Hippocampal formation (tissue), 2 donors: ENCODE results near the gene FITM1.

Experiments used
- DNase-seq, 2 donors: peaks; one replicate each; lab custom pipeline; 2025; lab: John Stamatoyannopoulos, UW

FITM1 gene

DNA sequence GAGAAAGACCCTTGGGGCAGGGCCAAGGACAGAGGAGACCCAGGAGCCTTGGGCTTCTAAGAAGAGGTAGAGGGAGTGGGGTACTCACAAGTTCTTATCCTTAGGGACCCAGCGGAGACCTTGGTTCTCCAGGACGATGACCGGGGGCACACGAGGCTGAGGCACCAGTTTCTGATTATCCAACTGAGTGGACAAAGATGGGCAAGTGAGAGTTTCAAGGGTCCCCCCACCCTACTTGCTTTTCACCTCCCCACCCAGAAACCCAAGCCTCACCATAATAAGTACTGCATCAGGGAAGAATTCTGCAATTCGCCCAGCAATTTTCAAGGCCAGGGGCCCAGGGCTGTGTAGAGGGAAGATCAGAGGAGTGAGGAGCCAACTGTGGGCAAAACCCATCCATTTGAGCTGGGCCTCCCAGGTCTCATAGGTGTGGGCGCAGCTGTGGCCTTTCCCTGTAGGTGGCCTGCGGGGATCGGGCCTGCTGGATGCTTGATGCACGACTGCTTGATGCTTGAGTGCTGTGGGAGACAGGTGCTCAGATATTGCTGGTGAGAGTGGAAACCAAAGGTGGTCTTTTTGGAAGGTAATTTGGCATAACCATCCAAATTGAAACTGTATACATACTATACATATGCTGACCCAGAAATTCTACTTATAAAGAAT is 8.9 kb downstream of the FITM1 start:
- DNase-seq = no peak

DNA sequence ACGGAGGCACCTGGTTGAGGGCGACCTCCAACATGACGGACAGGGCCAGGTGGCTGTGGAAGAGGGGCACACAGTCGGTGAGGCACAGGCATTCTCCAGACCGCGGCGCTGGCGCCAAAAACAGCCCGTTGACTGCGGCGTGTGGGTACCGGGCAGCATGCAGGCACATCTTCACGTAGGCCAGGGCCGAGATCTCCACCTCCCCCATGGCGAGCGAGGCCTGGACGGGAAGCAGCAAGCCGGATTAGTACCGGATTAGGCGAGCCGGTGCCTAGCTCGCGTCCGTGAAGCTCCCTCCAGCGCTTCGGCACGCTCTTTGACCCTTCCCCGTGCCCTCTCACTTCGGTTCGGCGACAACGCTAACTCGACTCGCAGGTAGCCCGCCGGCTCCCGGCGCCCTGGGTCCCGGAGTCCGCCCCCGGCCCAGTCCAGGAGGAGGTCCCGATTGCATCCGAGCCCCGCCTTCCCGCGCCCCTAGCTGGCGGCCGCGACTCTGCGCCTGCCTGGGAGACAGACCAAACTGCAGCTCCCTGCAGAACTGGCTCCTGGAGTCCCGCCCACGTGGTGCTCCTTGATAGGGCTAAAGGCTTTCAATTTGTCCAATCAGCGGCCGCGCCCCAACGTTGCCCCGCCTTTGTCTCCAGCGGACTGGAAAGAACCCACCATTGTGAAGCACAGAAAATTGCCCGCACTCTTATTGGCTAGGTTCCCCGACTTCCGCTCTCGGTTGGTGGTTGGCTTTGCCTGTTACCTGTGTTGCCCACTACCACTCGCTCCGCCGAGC is 10.8 kb downstream of the FITM1 start, which contains the start of gene EMC9:
Gene EMC9, minus strand, starts transcription at position 495 of the 784 bp plus-strand sequence. Its CDS starts 287 bp downstream, at position 208.
- peak; percentile 98 to 99 for DNase-seq

DNA sequence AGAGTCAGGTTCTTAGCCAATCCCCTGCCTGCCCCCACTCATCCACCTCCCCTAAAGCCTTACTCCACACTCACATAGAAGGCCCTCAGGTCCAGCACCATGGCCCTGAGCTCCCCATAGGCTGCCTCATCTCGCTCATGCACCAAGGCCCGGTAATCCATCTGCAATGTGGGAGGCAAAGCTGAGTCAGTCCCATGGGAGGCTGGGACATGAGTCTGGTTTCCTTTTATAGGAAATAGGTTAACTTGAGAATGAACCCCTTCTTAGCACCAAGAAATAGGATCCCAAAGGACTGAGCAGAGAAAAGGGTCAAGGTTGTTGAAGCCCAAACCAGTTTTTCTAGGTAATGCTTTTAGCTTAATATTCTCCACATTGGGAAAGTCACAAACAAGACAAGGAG is 13.1 kb downstream of the FITM1 start:
- no peak for DNase-seq

DNA sequence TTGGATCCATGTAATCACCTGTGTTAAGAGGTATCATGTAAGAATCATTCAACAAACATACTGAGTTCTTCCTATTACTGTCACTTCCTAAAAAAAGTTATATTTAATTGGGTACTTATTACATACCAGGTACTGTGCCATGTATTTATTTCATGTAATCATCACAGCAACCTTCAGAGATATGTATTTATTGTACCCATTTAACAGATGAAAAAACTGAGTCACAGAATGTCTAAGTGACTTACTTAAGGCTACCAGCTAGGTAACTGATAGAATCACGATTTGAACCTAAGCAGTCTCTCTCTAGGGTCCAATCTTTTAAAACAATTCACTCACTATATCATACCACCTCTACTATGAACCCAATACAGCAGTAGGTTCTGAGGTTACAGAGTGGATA is 14.0 kb downstream of the FITM1 start:
- DNase-seq = no peak

DNA sequence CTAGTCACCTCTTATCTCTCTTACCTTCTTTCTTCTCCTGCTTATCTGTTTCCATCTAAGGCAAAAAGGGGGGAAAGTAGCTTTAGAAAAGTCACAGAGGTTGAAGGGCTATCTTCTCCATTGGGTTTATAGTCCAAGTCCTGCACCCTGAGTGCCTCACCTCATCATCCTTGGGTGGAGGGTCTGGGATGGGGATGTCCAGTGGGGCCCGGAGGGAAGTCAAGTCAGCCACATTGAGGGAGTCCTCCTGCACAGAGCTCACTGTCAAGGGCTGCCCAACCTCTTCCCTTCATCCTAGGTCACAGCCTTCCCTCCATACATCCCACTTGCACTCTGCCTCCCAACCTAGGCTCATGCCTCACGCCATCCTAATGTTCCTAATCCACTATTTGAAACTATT is 14.8 kb downstream of the FITM1 start:
- DNase-seq = no peak

DNA sequence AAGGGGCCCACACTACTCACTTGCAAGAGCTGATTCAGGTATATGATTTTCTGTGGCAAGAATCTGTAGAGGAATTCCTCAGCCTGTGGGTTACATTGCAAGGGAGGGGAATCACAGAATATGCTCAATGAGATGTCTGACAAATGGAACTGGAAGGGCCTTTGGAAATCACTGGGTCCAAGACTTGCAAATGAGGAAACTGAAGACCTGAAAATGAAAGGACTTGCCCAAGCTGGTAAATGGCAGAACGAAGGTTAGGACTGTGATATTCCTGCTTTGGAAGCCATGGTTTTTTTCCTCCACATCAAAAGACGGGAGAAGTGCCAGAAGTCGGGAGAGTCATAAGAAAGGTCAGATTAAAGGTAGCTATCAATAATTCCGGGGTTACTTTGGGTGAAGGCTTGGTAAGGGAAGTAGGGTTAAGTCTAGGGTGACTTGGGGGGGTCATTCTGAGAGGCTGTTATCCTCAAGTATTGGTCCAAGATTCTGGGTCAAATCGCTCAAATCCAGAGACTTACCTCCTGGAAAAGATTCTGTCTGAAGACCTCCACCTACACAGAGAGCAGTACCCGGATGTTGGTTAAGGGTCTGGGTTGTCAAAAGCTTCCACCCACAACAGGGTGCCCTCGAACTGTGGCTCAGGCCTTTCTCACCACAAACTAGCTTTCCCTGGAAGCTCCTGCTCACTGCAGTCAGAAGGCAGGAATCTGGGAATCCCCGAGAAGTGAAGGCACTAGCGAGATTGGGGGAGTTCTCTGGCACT is 15.4 kb downstream of the FITM1 start:
- no peak for DNase-seq

DNA sequence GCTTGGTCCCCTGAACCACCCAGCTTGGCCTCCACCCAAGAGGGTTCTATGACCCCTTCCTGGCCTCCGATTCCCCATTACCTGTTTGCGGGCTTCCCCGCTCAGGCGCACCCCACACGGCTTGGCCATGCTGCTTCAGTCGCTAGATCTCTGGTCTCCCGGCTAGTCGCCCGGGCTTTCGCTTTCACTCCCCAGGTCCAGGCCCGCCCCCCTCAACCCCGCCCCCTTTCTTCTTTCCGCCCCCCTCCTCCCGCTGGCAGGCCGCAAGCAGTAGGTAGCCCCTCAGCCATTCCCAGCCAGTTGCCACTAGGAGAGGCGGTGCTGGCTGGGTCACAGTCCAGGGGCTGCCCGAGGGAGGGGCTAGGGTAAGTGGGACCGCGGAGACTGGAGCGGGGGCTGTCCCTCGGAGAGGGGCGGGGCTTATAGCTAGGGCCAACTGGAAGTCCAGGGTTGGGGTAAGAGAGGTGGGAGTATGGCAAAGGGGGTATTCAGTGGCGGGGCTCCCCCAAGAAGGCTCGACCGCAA is 16.1 kb downstream of the FITM1 start, which contains the start of gene PSME2:
Gene PSME2, minus strand, starts transcription at position 158 of the 525 bp plus-strand sequence. Its CDS starts 29 bp downstream, at position 129.
- peak; percentile 81 to 84 for DNase-seq

DNA sequence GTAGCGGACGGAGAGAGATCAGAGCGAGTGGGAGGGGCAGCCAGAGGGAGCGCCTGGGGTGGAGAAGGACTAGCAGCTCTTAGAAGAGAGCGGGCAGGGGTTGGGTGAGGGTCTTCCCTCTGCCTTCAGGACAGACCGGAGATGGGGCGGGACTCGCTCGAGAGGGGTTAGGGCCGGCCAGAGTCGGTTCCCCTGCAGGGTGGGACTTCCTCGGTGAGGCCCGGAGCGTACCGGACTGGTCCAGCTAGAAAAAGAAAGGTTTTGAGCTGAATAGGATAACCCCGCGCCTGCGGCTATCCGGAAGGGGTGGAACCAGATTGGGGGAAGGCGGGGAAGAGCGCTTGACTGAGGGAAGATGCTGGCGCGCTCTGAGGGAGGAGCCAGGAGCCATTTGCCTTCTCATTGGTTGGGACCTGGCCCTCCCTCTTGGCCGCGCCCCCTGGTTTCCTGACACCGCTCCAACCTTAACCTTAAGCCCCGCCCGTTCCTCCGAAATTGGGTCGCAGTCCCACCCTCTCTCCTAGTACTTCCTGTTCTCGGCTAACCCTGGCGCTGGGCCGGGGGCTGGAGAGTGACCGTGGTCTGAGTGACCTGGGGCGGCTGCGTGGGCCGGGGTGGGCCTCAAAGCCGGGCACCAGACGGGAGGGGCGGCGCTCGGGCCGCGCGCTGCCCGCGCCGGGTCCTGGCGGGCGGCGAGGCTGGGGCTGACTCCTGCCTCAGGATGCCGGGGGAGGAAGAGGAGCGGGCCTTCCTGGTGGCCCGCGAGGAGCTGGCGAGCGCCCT is 16.7 kb downstream of the FITM1 start, which contains the start of gene RNF31:
Gene RNF31, plus strand, starts transcription at position 521 of the 783 bp plus-strand sequence. Its CDS starts 201 bp downstream, at position 722.
- DNase-seq = peak; percentile 96 to 99

DNA sequence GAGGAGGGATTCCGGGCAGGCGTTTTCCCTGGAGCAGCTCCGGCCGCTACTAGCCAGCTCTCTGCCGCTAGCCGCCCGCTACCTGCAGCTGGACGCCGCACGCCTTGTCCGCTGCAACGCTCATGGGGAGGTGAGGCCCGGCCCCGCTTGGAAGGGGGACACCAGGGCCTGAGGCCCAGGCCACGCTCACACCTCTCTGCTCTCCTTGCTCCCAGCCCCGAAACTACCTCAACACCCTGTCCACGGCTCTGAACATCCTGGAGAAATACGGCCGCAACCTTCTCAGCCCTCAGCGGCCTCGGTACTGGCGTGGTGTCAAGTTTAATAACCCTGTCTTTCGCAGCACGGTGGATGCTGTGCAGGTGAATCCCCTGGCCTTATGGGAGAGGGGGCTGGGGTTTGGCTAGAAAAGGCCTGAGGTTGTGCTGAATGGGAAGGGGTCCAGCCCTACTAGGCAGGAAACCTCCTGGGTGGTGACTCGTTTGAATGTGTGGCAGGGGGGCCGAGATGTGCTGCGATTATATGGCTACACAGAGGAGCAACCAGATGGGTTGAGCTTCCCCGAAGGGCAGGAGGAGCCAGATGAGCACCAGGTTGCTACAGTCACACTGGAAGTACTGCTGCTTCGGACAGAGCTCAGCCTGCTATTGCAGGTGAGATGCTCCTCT is 17.4 kb downstream of the FITM1 start:
- DNase-seq = no peak

DNA sequence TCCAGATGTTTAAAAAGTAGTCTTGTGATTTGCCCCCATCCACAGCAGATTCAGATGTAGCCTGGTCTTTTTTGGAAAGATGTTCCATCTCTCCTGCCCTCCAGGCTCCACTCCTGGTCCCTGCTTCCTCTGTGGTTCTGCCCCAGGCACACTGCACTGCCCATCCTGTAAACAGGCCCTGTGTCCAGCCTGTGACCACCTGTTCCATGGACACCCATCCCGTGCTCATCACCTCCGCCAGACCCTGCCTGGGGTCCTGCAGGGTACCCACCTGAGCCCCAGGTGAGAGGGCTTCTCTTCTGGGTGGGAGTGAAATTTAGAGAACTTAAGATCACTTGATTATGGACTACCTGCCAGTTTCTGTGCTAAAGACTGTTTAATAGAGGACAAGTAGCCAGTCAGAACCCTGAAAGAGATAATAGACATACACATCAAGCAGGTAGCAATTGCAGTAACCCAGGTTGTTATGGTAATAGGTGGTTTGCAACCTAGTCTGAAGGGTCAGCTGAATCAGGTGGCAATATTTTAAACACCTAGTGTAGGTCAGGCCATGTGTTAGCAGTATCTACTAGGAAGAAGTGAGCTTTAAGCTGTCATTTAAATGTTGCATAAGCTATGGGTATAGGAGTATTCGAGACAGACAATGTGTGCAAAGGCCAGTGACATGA is 19.0 kb downstream of the FITM1 start:
- no peak for DNase-seq

DNA sequence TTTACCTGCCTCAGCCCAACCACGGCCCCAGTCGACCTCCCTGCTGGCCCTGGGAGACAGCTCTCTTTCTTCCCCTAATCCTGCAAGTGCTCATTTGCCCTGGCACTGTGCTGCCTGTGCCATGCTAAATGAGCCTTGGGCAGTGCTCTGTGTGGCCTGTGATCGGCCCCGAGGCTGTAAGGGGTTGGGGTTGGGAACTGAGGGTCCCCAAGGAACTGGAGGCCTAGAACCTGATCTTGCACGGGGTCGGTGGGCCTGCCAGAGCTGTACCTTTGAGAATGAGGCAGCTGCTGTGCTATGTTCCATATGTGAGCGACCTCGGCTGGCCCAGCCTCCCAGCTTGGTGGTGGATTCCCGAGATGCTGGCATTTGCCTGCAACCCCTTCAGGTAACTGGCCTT is 19.6 kb downstream of the FITM1 start:
- no peak for DNase-seq

DNA sequence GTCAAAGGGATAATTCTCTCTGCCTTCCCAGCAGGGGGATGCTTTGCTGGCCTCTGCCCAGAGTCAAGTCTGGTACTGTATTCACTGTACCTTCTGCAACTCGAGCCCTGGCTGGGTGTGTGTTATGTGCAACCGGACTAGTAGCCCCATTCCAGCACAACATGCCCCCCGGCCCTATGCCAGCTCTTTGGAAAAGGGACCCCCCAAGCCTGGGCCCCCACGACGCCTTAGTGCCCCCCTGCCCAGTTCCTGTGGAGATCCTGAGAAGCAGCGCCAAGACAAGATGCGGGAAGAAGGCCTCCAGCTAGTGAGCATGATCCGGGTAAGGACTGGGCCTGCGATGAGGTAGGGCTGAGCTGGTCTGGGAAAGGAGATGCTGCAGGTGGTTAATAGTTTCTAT is 20.1 kb downstream of the FITM1 start:
- no peak for DNase-seq

DNA sequence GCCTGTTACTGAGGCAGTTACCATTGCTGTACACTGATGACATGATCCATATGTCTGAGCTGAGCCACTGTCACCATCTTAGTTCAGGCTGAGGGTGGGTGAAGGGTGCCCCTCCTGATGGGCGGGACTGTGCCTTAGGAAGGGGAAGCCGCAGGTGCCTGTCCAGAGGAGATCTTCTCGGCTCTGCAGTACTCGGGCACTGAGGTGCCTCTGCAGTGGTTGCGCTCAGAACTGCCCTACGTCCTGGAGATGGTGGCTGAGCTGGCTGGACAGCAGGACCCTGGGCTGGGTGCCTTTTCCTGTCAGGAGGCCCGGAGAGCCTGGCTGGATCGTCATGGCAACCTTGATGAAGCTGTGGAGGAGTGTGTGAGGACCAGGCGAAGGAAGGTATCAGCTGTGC is 20.5 kb downstream of the FITM1 start:
- no peak for DNase-seq

DNA sequence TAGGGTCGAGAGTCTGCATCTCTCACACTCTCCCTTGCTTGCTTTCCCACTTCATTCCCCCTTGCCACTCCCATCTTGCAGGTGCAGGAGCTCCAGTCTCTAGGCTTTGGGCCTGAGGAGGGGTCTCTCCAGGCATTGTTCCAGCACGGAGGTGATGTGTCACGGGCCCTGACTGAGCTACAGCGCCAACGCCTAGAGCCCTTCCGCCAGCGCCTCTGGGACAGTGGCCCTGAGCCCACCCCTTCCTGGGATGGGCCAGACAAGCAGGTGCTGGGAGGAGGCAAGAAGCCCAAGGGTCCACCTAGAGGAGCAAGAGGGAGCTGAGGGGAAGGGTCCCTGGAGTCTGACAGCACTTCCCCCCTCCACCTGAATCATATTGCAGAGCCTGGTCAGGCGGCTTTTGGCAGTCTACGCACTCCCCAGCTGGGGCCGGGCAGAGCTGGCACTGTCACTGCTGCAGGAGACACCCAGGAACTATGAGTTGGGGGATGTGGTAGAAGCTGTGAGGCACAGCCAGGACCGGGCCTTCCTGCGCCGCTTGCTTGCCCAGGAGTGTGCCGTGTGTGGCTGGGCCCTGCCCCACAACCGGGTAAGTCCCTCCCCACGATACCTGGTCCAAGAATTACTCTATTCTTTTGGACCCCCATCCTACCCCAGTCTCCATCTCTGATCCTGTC is 21.1 kb downstream of the FITM1 start:
- DNase-seq = no peak

DNA sequence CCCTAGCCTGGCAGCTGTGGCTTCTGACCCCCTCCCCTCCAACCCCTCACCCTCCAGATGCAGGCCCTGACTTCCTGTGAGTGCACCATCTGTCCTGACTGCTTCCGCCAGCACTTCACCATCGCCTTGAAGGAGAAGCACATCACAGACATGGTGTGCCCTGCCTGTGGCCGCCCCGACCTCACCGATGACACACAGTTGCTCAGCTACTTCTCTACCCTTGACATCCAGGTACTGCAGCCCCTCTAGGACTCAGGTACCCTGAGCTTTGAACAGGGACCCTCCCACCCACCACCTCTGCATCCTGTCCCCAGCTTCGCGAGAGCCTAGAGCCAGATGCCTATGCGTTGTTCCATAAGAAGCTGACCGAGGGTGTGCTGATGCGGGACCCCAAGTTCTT is 24.6 kb downstream of the FITM1 start:
- DNase-seq = no peak

DNA sequence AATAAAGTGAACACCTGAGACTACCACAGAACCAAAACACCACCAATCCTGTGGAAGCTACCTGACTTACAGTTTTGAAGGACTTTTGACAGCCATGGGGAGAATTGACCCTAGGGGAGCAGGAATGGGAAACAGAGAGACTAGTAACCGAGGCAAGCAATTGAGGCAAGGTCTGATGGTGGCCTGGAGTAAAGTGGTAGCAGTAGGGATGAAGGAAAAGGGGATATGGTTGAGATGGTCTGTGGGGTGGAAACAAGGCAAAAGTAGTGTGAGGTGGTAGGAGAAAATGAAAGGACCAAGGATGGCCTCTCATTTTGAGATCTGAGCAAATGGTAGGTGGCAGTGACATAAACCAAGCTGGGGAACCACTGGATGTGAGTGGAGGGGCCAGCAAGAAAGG is 26.4 kb downstream of the FITM1 start:
- DNase-seq = no peak

DNA sequence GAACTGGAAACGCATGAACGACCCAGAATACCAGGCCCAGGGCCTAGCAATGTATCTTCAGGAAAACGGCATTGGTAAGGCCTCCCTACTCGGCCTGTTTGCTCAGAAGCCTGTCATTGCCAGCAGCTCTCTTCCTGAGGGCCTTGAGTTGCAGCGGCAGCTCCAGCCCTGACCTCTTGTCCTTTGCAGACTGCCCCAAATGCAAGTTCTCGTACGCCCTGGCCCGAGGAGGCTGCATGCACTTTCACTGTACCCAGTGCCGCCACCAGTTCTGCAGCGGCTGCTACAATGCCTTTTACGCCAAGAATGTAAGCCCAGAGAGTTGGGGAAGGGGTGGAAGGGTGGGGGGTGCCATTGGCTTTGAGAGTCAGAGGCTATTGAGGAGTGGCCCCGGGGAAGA is 26.9 kb downstream of the FITM1 start:
- DNase-seq = no peak

DNA sequence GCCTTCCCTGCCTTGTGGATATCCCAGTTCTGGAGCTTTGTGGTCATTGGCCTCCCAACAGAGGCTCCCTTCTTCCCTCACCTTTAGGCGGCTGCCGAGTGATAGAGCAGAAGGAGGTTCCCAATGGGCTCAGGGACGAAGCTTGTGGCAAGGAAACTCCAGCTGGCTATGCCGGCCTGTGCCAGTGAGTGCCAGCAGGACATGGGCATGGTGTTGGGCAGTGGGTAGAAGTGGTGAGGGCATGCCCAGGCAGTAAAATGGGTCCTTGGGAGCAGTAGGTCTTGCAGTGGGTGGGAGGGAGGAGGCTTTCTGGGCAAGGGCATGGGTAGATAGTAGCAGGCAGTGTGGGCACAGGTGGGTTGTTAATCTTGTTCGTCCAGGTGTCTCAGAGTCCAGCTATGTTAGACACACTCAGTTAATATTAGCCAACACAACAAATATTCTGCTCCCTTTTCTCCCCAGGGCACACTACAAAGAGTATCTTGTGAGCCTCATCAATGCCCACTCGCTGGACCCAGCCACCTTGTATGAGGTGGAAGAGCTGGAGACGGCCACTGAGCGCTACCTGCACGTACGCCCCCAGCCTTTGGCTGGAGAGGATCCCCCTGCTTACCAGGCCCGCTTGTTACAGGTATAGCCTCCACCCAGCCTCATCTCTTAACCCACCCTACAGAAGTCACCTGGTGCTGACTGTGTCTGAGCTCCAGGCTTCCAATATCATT is 29.5 kb downstream of the FITM1 start:
- no peak for DNase-seq

DNA sequence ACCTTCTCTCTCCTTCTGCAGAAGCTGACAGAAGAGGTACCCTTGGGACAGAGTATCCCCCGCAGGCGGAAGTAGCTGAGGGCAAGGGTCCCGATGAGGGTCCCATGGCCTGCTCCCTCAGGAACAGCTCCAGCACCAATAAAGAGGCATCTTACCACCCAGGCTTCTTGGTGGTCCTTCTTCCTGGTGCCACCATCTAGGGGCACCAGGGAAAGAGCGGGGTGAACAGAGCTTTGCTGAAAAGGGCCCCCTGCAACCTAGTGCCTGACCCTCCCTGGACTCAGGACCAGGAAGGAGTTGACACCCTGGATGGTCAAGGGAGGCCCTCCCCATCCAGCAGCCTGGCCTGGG is 30.0 kb downstream of the FITM1 start:
- no peak for DNase-seq
